ENCODE measurements around the gene DLST.
A peak's percentile ranks its signal among the peaks of the same experiment; 100 is the strongest.

The DLST gene

DNA sequence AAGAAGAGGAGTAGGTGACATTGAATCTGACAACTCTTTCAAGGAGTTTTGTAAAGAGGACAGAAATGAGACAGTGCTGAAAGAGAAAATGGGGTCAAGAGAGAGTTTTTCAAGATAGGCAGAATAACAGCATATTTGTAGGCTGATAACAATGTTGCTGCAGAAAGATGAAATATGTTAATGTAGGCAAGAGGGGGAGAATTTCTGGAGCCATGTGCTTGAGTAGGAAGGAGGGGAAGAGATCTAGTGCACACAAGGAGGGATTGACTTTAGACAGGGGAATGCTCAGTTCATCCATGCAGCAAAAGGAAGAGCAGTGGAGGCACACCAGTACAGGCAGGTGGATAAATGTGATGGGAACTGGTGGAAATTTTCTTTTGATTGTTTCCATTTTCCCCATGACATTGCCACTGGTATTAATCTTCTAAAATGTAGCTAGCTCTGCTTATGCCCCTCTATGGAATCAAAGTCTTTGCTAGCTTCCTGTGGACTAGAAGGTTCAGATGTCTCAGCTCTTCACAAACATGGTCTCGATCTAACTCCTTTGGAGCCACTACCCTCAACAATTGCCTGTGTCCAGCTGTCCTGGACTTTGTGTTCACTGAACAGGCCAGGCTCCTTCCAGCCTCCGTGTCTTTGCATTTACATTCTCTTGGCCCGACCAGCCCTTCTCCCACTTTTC lies 14.9 kb upstream of the DLST start:
- no peaks in the 10 kb centered on the region for H3K27me3 ChIP-seq
- no peak overlapping the region for H3K9ac ChIP-seq
- peak overlapping the region in 1 of 11 experiments; percentile 20; a peak in 1 of 22 replicates for H3K27ac ChIP-seq
- no peaks in the 10 kb centered on the region for H4K20me1 ChIP-seq
- peaks cover 0 to 12% (median 0%) of the 10 kb centered on the region in 11 experiments; a peak in 2 of 22 replicates for H3K36me3 ChIP-seq
- no peak for TF ChIP-seq Cebpa-rat (IDR thresholded peaks at IDR 0.05)
- peak overlapping the region; percentile 47 to 79 (median 60); a peak in 21 of 22 replicates for H3K4me2 ChIP-seq
- H3K4me1 ChIP-seq = peaks cover 11 to 38% (median 27%) of the 10 kb centered on the region in 10 experiments
- no peak overlapping the region for H3K4me3 ChIP-seq
- H3K9me3 ChIP-seq (replicated peaks in 1 of 11) = no peaks in the 10 kb centered on the region

DNA sequence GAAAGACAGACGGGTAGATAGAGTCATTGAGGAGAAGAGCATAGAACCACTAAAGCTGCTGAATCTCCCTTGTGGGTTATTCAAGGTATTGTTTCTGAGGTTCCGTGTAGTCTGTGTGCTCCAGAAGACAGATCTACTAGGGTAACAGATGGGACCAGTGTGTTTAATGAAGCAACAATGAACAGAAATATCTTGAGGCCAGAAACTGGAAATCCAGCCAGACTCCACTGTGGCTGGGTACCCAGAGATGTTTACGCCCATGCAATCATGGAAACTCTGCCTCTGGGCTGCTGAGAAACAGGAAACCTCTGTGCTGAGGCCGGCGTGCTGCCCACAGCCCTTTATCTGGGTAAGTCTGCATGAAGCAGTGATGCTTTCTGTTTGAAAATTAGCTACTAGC lies 14.0 kb upstream of the DLST start:
- no peak overlapping the region for H3K4me3 ChIP-seq
- peak overlapping the region in 3 of 11 experiments; percentile 9 to 43 (median 20); a peak in 2 of 22 replicates for H3K27ac ChIP-seq
- H3K36me3 ChIP-seq = peaks cover 0 to 5% (median 0%) of the 10 kb centered on the region in 11 experiments; a peak in 2 of 22 replicates
- peaks cover 11 to 32% (median 26%) of the 10 kb centered on the region in 10 experiments for H3K4me1 ChIP-seq
- no peaks in the 10 kb centered on the region for H3K9me3 ChIP-seq (replicated peaks in 1 of 11)
- H3K4me2 ChIP-seq = peak overlapping the region; percentile 47 to 79 (median 60)
- H3K27me3 ChIP-seq = no peaks in the 10 kb centered on the region
- TF ChIP-seq Cebpa-rat (IDR thresholded peaks at IDR 0.05) = no peak
- H4K20me1 ChIP-seq = no peaks in the 10 kb centered on the region
- no peak overlapping the region for H3K9ac ChIP-seq

DNA sequence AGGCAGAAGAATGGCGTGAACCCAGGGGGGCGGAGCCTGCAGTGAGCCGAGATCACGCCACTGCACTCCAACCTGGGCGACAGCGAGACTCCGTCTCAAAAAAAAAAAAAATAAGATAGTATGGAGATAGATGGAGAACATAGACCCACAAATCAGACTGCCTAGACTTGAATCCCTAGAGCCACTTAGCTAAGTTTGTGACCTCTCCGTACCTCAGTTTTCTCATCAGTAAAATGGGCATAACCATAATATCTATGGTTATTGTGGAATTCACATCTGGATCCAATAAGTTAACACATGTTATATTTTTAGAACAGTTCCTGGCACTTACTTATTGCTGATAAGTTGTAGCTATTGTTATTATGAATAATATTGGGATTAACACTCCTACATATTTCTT lies 13.0 kb upstream of the DLST start:
- no peaks in the 10 kb centered on the region for H3K27me3 ChIP-seq
- no peak for TF ChIP-seq Cebpa-rat (IDR thresholded peaks at IDR 0.05)
- no peak overlapping the region for H3K4me3 ChIP-seq
- H3K36me3 ChIP-seq = no peaks in the 10 kb centered on the region; a peak in 1 of 22 replicates
- H3K9me3 ChIP-seq (replicated peaks in 1 of 11) = no peaks in the 10 kb centered on the region
- peaks cover 10 to 28% (median 17%) of the 10 kb centered on the region in 10 experiments for H3K4me1 ChIP-seq
- H3K4me2 ChIP-seq = no peak overlapping the region
- no peaks in the 10 kb centered on the region for H4K20me1 ChIP-seq
- no peak overlapping the region for H3K9ac ChIP-seq
- H3K27ac ChIP-seq = no peak overlapping the region

DNA sequence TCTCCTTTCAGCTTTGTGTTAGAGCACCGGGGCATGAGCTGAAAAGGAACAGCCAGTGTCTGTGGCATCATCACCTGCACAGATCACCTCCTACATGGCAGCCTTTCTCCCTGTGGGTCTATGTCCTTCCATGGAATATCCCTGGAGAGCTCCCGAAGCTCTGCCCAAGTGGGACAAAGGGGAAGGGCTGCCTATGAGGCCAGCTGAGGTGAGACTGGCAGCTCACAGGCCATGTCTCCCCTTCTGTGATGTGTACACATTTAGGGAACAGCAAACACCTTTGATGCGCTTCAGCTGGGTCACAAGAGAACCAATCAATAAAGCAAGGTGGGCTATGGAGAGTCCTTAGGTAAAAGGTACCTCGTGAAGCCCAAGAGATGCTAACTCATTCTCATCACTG lies 9.9 kb upstream of the DLST start:
- Histone ChIP-seq H3K9me3 (replicated peaks in 1 of 11) (no peaks in the 10 kb centered on the region), H3K4me1 (peaks cover 28 to 52% (median 33%) of the 10 kb centered on the region in 10 experiments), H3K4me3 (no peak overlapping the region), H3K27ac (no peak overlapping the region), H3K27me3 (no peaks in the 10 kb centered on the region), H3K9ac (no peak overlapping the region), H3K36me3 (no peaks in the 10 kb centered on the region; a peak in 1 of 22 replicates), H4K20me1 (no peaks in the 10 kb centered on the region), H3K4me2 (no peak overlapping the region)
- TF ChIP-seq Cebpa-rat (IDR thresholded peaks at IDR 0.05) = no peak

DNA sequence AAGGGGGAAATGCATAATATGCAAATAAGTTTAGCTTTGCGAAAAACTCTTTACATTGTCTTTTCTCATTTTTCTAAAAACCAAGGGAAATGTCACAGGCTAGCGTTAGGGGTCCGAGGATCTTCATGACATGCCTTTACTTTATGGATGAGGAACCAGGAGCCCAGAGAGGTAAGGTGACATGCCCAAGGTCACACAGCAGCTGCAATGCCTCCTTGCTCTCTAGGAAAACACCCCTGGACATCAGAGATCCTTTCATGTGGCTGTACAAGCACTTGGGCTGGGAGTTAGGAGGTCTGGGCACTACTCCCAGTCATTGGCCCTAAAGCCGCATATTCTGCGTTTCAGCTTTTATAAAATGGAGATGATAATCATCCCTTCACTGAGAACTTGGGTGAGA lies 6.5 kb upstream of the DLST start:
- peak overlapping the region; percentile 73 to 94 (median 84); a peak in 21 of 22 replicates for H3K4me2 ChIP-seq
- TF ChIP-seq Cebpa-rat (IDR thresholded peaks at IDR 0.05) = no peak
- peak overlapping the region in 7 of 11 experiments; percentile 53 to 75 (median 67); a peak in 13 of 22 replicates for H3K9ac ChIP-seq
- H4K20me1 ChIP-seq = no peaks in the 10 kb centered on the region
- H3K27ac ChIP-seq = peak overlapping the region in 8 of 11 experiments; percentile 69 to 86 (median 78); a peak in 15 of 22 replicates
- H3K4me1 ChIP-seq = peaks cover 18 to 69% (median 44%) of the 10 kb centered on the region in 10 experiments
- H3K9me3 ChIP-seq (replicated peaks in 1 of 11) = no peaks in the 10 kb centered on the region
- H3K36me3 ChIP-seq = no peaks in the 10 kb centered on the region
- peak overlapping the region in 4 of 10 experiments; percentile 41 to 60 (median 52); a peak in 8 of 20 replicates for H3K4me3 ChIP-seq
- H3K27me3 ChIP-seq = no peaks in the 10 kb centered on the region

DNA sequence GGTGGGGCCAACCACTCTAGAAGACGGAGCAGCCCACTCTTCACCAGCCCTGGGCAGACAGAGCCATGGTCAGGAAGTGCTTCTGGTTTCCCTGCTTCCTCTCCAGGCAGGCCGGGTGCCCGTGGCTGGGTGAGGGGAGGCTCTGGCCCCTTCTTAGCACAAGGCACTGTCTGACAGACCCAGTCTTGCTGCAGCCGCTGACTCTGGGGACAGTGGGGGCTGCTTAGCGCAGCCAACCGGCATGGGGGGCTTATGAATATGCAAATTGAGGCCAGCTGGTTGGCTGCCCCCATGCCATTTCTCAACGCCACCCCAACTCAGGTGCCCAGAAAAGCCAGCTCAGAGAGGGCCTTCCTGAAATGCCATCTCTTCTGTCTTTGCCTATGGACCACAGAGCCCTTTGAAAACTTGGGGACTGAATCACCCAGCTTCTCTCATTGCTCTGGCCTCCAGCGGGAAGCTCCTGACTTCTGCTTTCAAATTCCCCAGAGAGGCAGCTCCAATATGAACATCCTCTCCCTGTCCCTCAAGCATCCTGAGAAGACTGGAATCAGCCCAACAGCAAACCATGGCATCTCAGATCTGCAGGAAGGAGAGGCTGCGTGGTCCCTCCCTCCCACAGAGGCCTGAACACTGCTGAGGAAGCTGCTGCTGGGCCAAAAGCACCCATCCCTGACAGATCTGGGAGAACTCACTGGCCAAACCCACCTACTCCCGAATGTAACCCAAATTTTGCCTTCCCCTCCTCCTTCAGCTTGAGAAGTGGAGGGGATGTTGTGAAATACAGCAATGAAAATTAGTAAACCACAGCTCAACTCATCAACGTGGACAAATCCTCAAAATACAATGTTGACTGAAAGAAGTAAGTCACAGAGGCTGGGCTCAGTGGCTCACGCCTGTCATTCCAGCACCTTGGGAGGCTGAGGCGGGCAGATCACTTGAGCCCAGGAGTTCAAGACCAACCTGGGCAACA lies 5.5 kb upstream of the DLST start, which contains the start of gene PROX2:
TSS of gene PROX2 (minus strand) at position 205 of the 973 bp plus-strand sequence. CDS start 12,311 bp downstream, outside the sequence.
- TF ChIP-seq Cebpa-rat (IDR thresholded peaks at IDR 0.05) = peak in 8 of 11 experiments; percentile 64 to 77 (median 70); a peak in 14 of 22 replicates
- Histone ChIP-seq H3K4me1 (peaks cover 23 to 79% (median 55%) of the 10 kb centered on the region in 10 experiments), H3K4me2 (peak within 1 kb of the TSS; percentile 73 to 94 (median 84)), H3K27me3 (no peaks in the 10 kb centered on the region), H3K27ac (peak within 1 kb of the TSS in 10 of 11 experiments; percentile 36 to 86 (median 76); a peak in 20 of 22 replicates), H3K9me3 (replicated peaks in 1 of 11) (no peaks in the 10 kb centered on the region), H3K4me3 (peak within 1 kb of the TSS in 8 of 10 experiments; percentile 15 to 60 (median 36); a peak in 11 of 20 replicates), H4K20me1 (no peaks in the 10 kb centered on the region), H3K36me3 (no peaks in the 10 kb centered on the region), H3K9ac (peak within 1 kb of the TSS in 9 of 11 experiments; percentile 29 to 75 (median 66); a peak in 18 of 22 replicates)

DNA sequence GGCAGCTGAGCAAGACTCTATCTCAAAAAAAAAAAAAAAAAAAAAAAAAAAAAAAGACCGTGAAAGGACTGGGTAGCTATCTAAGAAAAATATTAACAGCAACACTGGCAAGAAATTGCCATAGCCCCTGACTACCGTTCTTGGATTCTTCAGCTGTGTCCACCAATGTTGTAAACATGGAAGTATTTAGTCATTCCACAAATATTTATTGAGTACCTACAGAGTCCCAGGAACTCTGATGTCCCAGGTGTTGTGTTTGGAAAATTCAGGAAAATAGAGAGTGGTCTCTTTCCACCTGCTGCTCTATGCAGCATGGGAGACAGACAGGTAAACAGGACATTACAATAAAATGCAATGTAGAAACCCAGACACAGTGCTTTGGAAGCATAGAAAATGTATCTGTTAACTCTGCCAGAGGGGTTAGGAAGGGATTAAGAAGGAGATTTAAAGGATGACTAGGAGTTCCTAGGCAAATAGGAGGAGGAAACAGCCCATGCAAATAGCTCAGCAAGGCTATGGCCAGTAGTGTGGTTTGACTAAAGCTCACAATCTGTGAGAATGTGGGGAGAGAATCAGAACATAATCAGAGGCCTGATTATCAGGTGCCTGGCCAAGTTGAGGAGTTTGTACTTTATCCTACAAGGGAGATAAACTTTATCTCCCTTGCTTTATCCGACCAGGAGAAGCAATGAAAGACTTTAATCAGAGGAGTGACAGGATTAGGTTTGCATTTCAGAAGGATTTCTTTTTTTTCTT lies 2.1 kb upstream of the DLST start:
- Histone ChIP-seq H3K36me3 (peaks cover 7 to 16% (median 12%) of the 10 kb centered on the region in 11 experiments; a peak in 17 of 22 replicates), H4K20me1 (peaks cover 22 to 28% (median 27%) of the 10 kb centered on the region in 11 experiments), H3K9me3 (replicated peaks in 1 of 11) (no peaks in the 10 kb centered on the region), H3K27ac (no peak overlapping the region), H3K4me2 (peak overlapping the region in 5 of 11 experiments; percentile 81 to 97 (median 88); a peak in 7 of 22 replicates), H3K27me3 (no peaks in the 10 kb centered on the region), H3K9ac (no peak overlapping the region), H3K4me3 (no peak overlapping the region), H3K4me1 (peaks cover 40 to 88% (median 75%) of the 10 kb centered on the region in 10 experiments)
- TF ChIP-seq Cebpa-rat (IDR thresholded peaks at IDR 0.05) = no peak

Data from BLaER1 treated with 17β-estradiol and CSF1 and Interleukin-3, amounts not matched to agents 10 nM and 100 nM (cell line).